SW480 (cell line): ENCODE measurements around the gene SPDYE16.
"Not testable (repeated sequence)": the region's sequence is repeated elsewhere in the genome, so short reads cannot be mapped to it uniquely, and the experiment has no call there.

Experiments
- DNase-seq: peaks from one replicate; pipeline ENCODE4 v3.0.0-alpha.2; 2016; ENCODE audit warnings: low spot score

The SPDYE16 gene

GRCh38 chr7:76504351-76505167, 38.5 kb downstream of the SPDYE16 start:
- DNase-seq, result not testable (repeated sequence)

- DNase-seq, result not testable (repeated sequence)
Measured at GRCh38 chr7:76503244-76503643, 39.9 kb downstream of the SPDYE16 start.

- not testable (repeated sequence) for DNase-seq
Measured at GRCh38 chr7:76502836-76503235, 40.3 kb downstream of the SPDYE16 start.

GRCh38 chr7:76502224-76502623, 40.9 kb downstream of the SPDYE16 start:
- DNase-seq, result not testable (repeated sequence)

GRCh38 chr7:76499924-76500241, 43.2 kb downstream of the SPDYE16 start:
- not testable (repeated sequence) for DNase-seq

GRCh38 chr7:76499201-76499923, 43.7 kb downstream of the SPDYE16 start:
- not testable (repeated sequence) for DNase-seq

- not testable (repeated sequence) for DNase-seq
Measured at GRCh38 chr7:76498583-76499200, 44.4 kb downstream of the SPDYE16 start.

GRCh38 chr7:76497918-76498582, 45.0 kb downstream of the SPDYE16 start:
- not testable (repeated sequence) for DNase-seq

GRCh38 chr7:76495717-76496116, 47.4 kb downstream of the SPDYE16 start:
- not testable (repeated sequence) for DNase-seq

- DNase-seq, result not testable (repeated sequence)
Measured at GRCh38 chr7:76492139-76492538, 51.0 kb downstream of the SPDYE16 start.

GRCh38 chr7:76487969-76488368, 55.1 kb downstream of the SPDYE16 start:
- DNase-seq, result not testable (repeated sequence)

- DNase-seq, result not testable (repeated sequence)
Measured at GRCh38 chr7:76486618-76487017, 56.5 kb downstream of the SPDYE16 start.

GRCh38 chr7:76485822-76486610, 57.1 kb downstream of the SPDYE16 start:
- DNase-seq, result not testable (repeated sequence)

GRCh38 chr7:76484456-76484855, 58.6 kb downstream of the SPDYE16 start:
- not testable (repeated sequence) for DNase-seq

- DNase-seq, result not testable (repeated sequence)
Measured at GRCh38 chr7:76483081-76483480, 60.0 kb downstream of the SPDYE16 start.

GRCh38 chr7:76482660-76483059, 60.4 kb downstream of the SPDYE16 start:
- not testable (repeated sequence) for DNase-seq
